IMR-90 (cell line): Measurements from ENCODE around the gene PCCA. TPM values are rescaled to one million over a fixed set of nuclear protein-coding genes. Genes with fewer than 3 reads are reported as not detected.
"Not testable (repeated sequence)": the region's sequence is repeated elsewhere in the genome, so short reads cannot be mapped to it uniquely, and the experiment has no call there.

Experiments used
- ATAC-seq: fragments of 200-7000 bp; cut with Tn5 transposase; 2 replicates; pipeline ENCODE4 v1.9.1; 2020; ENCODE audit warnings: low read depth, mild to moderate bottlenecking, moderate library complexity
- BruUV-seq: library from RNA; stranded (reverse); fragments of 400-500 nt; replicated peaks from 2 replicates; lab custom pipeline; 2021; lab: Mats Ljungman, UMichigan
- CTCF ChIA-PET: fragments of 300-600 bp; formaldehyde crosslinking; extraction: SDS; loops from one replicate; lab custom pipeline; 2021; ENCODE audit warnings: antibody characterized with exemption; lab: Yijun Ruan, JAX
- POLR2A ChIA-PET: fragments of 300-600 bp; sonication (Branson Sonifier 250); formaldehyde crosslinking; loops from one replicate; lab custom pipeline; 2022; ENCODE audit warnings: antibody characterized with exemption; ENCODE audit not compliant: unreplicated experiment; lab: Charles Lee
- DNase-seq: peaks from one replicate; pipeline ENCODE4 v3.0.0; 2013
- H2AFZ ChIP-seq: replicated peaks from 2 replicates; pipeline ENCODE3; 2013; ENCODE audit warnings: low read length, mild to moderate bottlenecking; ENCODE audit not compliant: poor library complexity
- H2AK5ac ChIP-seq: 2 replicates; pipeline ENCODE4 v1.6.1; 2013; ENCODE audit warnings: low read depth, low read length, inconsistent platforms
- H2AK9ac ChIP-seq: replicated peaks from 2 replicates; pipeline ENCODE3; 2013; ENCODE audit warnings: mild to moderate bottlenecking, low read depth, low read length, moderate library complexity; ENCODE audit not compliant: poor library complexity
- H2BK120ac ChIP-seq: 2 replicates; pipeline ENCODE4 v1.6.1; 2013; ENCODE audit warnings: low read depth, low read length, inconsistent platforms
- H2BK15ac ChIP-seq: 3 replicates; pipeline ENCODE4 v1.6.1; 2013; ENCODE audit warnings: low read depth, low read length, inconsistent platforms
- H2BK20ac ChIP-seq: 2 replicates; pipeline ENCODE4 v1.6.1; 2013; ENCODE audit warnings: low read depth, mild to moderate bottlenecking, inconsistent platforms, low read length, moderate library complexity
- H2BK5ac ChIP-seq: 2 replicates; pipeline ENCODE4 v1.6.1; 2013; ENCODE audit warnings: mild to moderate bottlenecking, low read depth, low read length, inconsistent platforms; ENCODE audit not compliant: poor library complexity, severe bottlenecking
- H3K14ac ChIP-seq: replicated peaks from 2 replicates; pipeline ENCODE4 v1.6.1; 2013; ENCODE audit warnings: low read depth, low read length, inconsistent platforms
- H3K18ac ChIP-seq: 2 replicates; pipeline ENCODE4 v1.6.1; 2013; ENCODE audit warnings: low read depth, low read length, control low read depth
- H3K23ac ChIP-seq: 2 replicates; pipeline ENCODE4 v1.6.1; 2013; ENCODE audit warnings: low read depth, low read length, inconsistent platforms
- H3K27ac ChIP-seq: 2 replicates; pipeline ENCODE4 v1.5.1; 2013; ENCODE audit warnings: mild to moderate bottlenecking, control low read depth, low read length; ENCODE audit not compliant: insufficient read depth
- H3K27me3 ChIP-seq: 2 replicates; pipeline ENCODE4 v1.6.1; 2013; ENCODE audit warnings: low read length; ENCODE audit not compliant: control insufficient read depth, insufficient read depth
- H3K36me3 ChIP-seq: 2 replicates; pipeline ENCODE4 v1.6.1; 2013; ENCODE audit warnings: low read length, mixed read lengths; ENCODE audit not compliant: control insufficient read depth, insufficient read depth
- H3K4ac ChIP-seq: 2 replicates; pipeline ENCODE4 v1.6.1; 2013; ENCODE audit warnings: low read depth, low read length, inconsistent platforms
- H3K4me1 ChIP-seq: 2 replicates; pipeline ENCODE4 v1.6.1; 2013; ENCODE audit warnings: low read length, mixed read lengths; ENCODE audit not compliant: control insufficient read depth, insufficient read depth
- H3K4me2 ChIP-seq: 2 replicates; pipeline ENCODE4 v1.6.1; 2013; ENCODE audit warnings: low read depth, mild to moderate bottlenecking, control low read depth, low read length, moderate library complexity
- H3K4me3 ChIP-seq: 2 replicates; pipeline ENCODE4 v1.5.1; 2013; ENCODE audit warnings: low read depth, mild to moderate bottlenecking, control low read depth, low read length, moderate library complexity; ENCODE audit not compliant: insufficient read depth
- H3K56ac ChIP-seq: 2 replicates; pipeline ENCODE4 v1.6.1; 2013; ENCODE audit warnings: low read length, inconsistent platforms; ENCODE audit not compliant: insufficient read depth; ENCODE audit errors: extremely low read depth
- H3K79me1 ChIP-seq, 2 experiments: 2 replicates each; pipeline ENCODE4 v1.6.1; 2013; ENCODE audit warnings: low read length in 2 of 2, inconsistent platforms in 1 of 2, low read depth in 1 of 2
- H3K9ac ChIP-seq: 2 replicates; pipeline ENCODE4 v1.6.1; 2013; ENCODE audit warnings: low read depth, low read length, control low read depth
- H3K9me1 ChIP-seq: 2 replicates; pipeline ENCODE4 v1.6.1; 2013; ENCODE audit warnings: low read length, inconsistent platforms; ENCODE audit not compliant: insufficient read depth
- H3K9me3 ChIP-seq: 2 replicates; pipeline ENCODE4 v1.6.1; 2013; ENCODE audit warnings: low read length; ENCODE audit not compliant: control insufficient read depth, insufficient read depth
- H4K20me1 ChIP-seq: 2 replicates; pipeline ENCODE4 v1.6.1; 2013; ENCODE audit warnings: low read length, inconsistent platforms; ENCODE audit not compliant: insufficient read depth
- H4K5ac ChIP-seq: 2 replicates; pipeline ENCODE4 v1.6.1; 2013; ENCODE audit warnings: mild to moderate bottlenecking, low read depth, low read length, control low read depth
- H4K8ac ChIP-seq, 2 experiments: 2 replicates each; pipeline ENCODE4 v1.6.1; 2013; ENCODE audit warnings: low read depth in 2 of 2, low read length in 2 of 2, control low read depth in 1 of 2, inconsistent platforms in 1 of 2
- H4K91ac ChIP-seq: 2 replicates; pipeline ENCODE4 v1.6.1; 2013; ENCODE audit warnings: low read depth, low read length, inconsistent platforms; ENCODE audit not compliant: insufficient read depth
- BHLHE40 ChIP-seq: fragments of 150-350 bp; IDR thresholded peaks from 2 replicates; pipeline ENCODE4 v1.6.1; 2016; ENCODE audit warnings: mild to moderate bottlenecking, low read depth, low read length
- CTCF ChIP-seq: conservative IDR thresholded peaks from 2 replicates; pipeline ENCODE4 v1.5.1; 2012; ENCODE audit warnings: mild to moderate bottlenecking, low read depth, low read length, improper control_type of control experiment
- MAFK ChIP-seq: IDR thresholded peaks from 2 replicates; pipeline ENCODE4 v1.6.1; 2012; ENCODE audit warnings: low read depth, low read length, improper control_type of control experiment
- NFE2L2 ChIP-seq: fragments of 150-350 bp; IDR thresholded peaks from 2 replicates; pipeline ENCODE4 v1.6.1; 2016; ENCODE audit warnings: low read depth, mild to moderate bottlenecking, low read length
- RCOR1 ChIP-seq: IDR thresholded peaks from 2 replicates; pipeline ENCODE4 v1.6.1; 2012; ENCODE audit warnings: mild to moderate bottlenecking, low read length, improper control_type of control experiment; ENCODE audit not compliant: insufficient replicate concordance
- USF2 ChIP-seq: fragments of 150-350 bp; IDR thresholded peaks from 2 replicates; pipeline ENCODE4 v1.6.1; 2017; ENCODE audit warnings: mild to moderate bottlenecking, antibody characterized with exemption, low read length, low read depth
- WGBS, 2 experiments: methylation state at CpG; one replicate each; pipeline versions ENCODE4 v1.1.5 to v1.1.7; 2013; ENCODE audit warnings: missing lambda C conversion rate in 2 of 2; ENCODE audit not compliant: insufficient read length in 1 of 2; ENCODE audit errors: extremely low coverage in 2 of 2; 5-methylcytosine and 5-hydroxymethylcytosine counted together
- dilution Hi-C: fragments of 300-500 bp; cut with HindIII; formaldehyde crosslinking; loops from one replicate; pipeline ENCODE4 v1.14.3; 2018; ENCODE audit warnings: low sequenced_read_pairs; ENCODE audit not compliant: unreplicated experiment
- in situ Hi-C: fragments of 300-500 bp; cut with MboI; formaldehyde crosslinking; loops from 3 replicates; pipeline ENCODE4 v1.14.3; 2019; ENCODE audit warnings: low sequenced_read_pairs, inconsistent platforms, mixed read lengths
- intact Hi-C: fragments of 100-400 bp; cut with micrococcal nuclease; formaldehyde crosslinking; loops from 2 replicates; pipeline ENCODE4 v1.10.0; 2022
- polyA plus RNA-seq, 3 experiments: library from polyadenylated mRNA; depleted of rRNA; stranded (reverse); fragments of >200 nt; gene quantifications; 2 replicates each; pipeline ENCODE4 v1.2.3, GENCODE V29; 2012; ENCODE audit warnings: low replicate concordance in 1 of 3
- total RNA-seq: library from RNA; depleted of rRNA; stranded (reverse); fragments of >200 nt; gene quantifications from 2 replicates; pipeline ENCODE4 v1.2.3, GENCODE V29; 2012

Gene PCCA
- total and polyA plus RNA-seq, 2 of the 4 experiments (the other 2 are of a cell fraction): 7.6 to 24.0 TPM

GRCh38 chr13:100315522-100315921, 226.6 kb downstream of the PCCA start:
- DNase-seq: no peak
- 100% methylated on average over 1 of the region's 1 CpG; no CpG with 5 or more reads in 1 of the 2 experiments for WGBS, 2 experiments
- Histone ChIP-seq H3K9ac (no peak overlapping the region), H3K36me3 (peaks cover 7% of the 10 kb centered on the region; the same call in 1 of the 2 replicates), H4K91ac (no peak overlapping the region), H3K27ac (no peak overlapping the region), H2BK120ac (no peak overlapping the region), H3K79me1 (no peaks in the 10 kb centered on the region; a peak in 1 of 4 replicates), H2AK5ac (no peak overlapping the region), H3K27me3 (no peaks in the 10 kb centered on the region), H3K23ac (no peak overlapping the region), H3K4me2 (no peak overlapping the region), H3K4me3 (no peak overlapping the region), H3K56ac (no peak overlapping the region), H3K14ac (no peak overlapping the region), H2BK5ac (no peak overlapping the region), H3K4me1 (no peaks in the 10 kb centered on the region), H2BK20ac (no peak overlapping the region), H4K8ac (no peak overlapping the region), H4K20me1 (no peaks in the 10 kb centered on the region), H3K18ac (no peak overlapping the region), H4K5ac (no peak overlapping the region), H3K9me3 (no peaks in the 10 kb centered on the region), H2AK9ac (no peak overlapping the region), H3K9me1 (0 out of 2 replicates have a peak, but pooled peaks cover 3% of the 10 kb centered on the region), H2AFZ (no peak overlapping the region), H3K4ac (no peak overlapping the region), H2BK15ac (no peak overlapping the region)
- BruUV-seq: no TSS peak
- intact Hi-C loops (no loop called here), dilution Hi-C loops (no loop called here), in situ Hi-C loops (no loop called here)
- POLR2A ChIA-PET: no interaction called here
- TF ChIP-seq BHLHE40 (no peak), NFE2L2 (no peak), RCOR1 (no peak), MAFK (no peak), CTCF (no peak), USF2 (no peak)
- CTCF ChIA-PET: no interaction called here
- ATAC-seq: no peak

GRCh38 chr13:100318473-100318872, 229.6 kb downstream of the PCCA start:
- H3K9me1 ChIP-seq, H4K91ac ChIP-seq, intact Hi-C loops, H3K56ac ChIP-seq, H3K9me3 ChIP-seq, H2AFZ ChIP-seq, in situ Hi-C loops, BruUV-seq, H3K23ac ChIP-seq, H3K14ac ChIP-seq, H2BK5ac ChIP-seq, H2BK20ac ChIP-seq, dilution Hi-C loops, H3K18ac ChIP-seq, H3K36me3 ChIP-seq, H3K9ac ChIP-seq, H3K4me1 ChIP-seq, CTCF ChIA-PET, H3K27ac ChIP-seq, H3K4me2 ChIP-seq, H3K4ac ChIP-seq, POLR2A ChIA-PET, H3K27me3 ChIP-seq, H3K4me3 ChIP-seq, H4K5ac ChIP-seq, H2BK120ac ChIP-seq, H2AK9ac ChIP-seq, H3K79me1 ChIP-seq, DNase-seq, H4K8ac ChIP-seq, ATAC-seq, H2BK15ac ChIP-seq, H2AK5ac ChIP-seq, H4K20me1 ChIP-seq: not testable (repeated sequence)
- WGBS, 2 experiments: no CpG with 5 or more reads among the region's 3 CpGs
